Stimulated activated naive B cell treated with anti-CD40 and anti-IgM and Interleukin-4, amounts not matched to agents 10 μg/mL and 1 μg/mL and 100 μg/mL, for 72 hours (primary cell): ENCODE measurements around the gene MACROD1.
"Not testable (repeated sequence)": the region's sequence is repeated elsewhere in the genome, so short reads cannot be mapped to it uniquely, and the experiment has no call there.

Experiments
- ATAC-seq, 2 donors: fragments of 150-1000 bp; cut with Tn5 transposase; replicated peaks; 2 replicates each; pipeline ENCODE4 v1.10.0; 2021; ENCODE audit warnings: moderate library complexity in 1 of 2
- DNase-seq: peaks from one replicate; pipeline ENCODE4 v3.0.0; 2021
- H3K27ac Mint-ChIP-seq: one replicate; pipeline ENCODE4 v1.8.0; 2022; ENCODE audit warnings: mild to moderate bottlenecking, mixed read lengths
- H3K27me3 Mint-ChIP-seq, 2 donors: one replicate each; pipeline ENCODE4 v1.8.0; 2022; ENCODE audit warnings: mixed read lengths in 2 of 2
- H3K36me3 Mint-ChIP-seq, 2 donors: one replicate each; pipeline ENCODE4 v1.8.0; 2022; ENCODE audit warnings: mixed read lengths in 2 of 2, mild to moderate bottlenecking in 1 of 2
- H3K4me1 Mint-ChIP-seq, 2 donors: one replicate each; pipeline ENCODE4 v1.8.0; 2022; ENCODE audit warnings: mixed read lengths in 2 of 2, mild to moderate bottlenecking in 1 of 2
- H3K4me3 Mint-ChIP-seq, 2 donors: one replicate each; pipeline ENCODE4 v1.8.0; 2022; ENCODE audit warnings: mild to moderate bottlenecking in 2 of 2, mixed read lengths in 2 of 2, moderate library complexity in 1 of 2
- H3K9me3 Mint-ChIP-seq, 2 donors: one replicate each; pipeline ENCODE4 v1.8.0; 2022; ENCODE audit warnings: mixed read lengths in 2 of 2, mild to moderate bottlenecking in 1 of 2

The MACROD1 gene

GRCh38 chr11:63993993-63994392 is 171.9 kb downstream of the MACROD1 start:
- no peak overlapping the region for H3K4me3 Mint-ChIP-seq
- H3K9me3 Mint-ChIP-seq = no peaks in the 10 kb centered on the region
- peaks cover 65 to 86% of the 10 kb centered on the region in 2 donors for H3K36me3 Mint-ChIP-seq
- DNase-seq (no peak), ATAC-seq (no peak)
- H3K4me1 Mint-ChIP-seq = peaks cover 29 to 44% of the 10 kb centered on the region in 2 donors
- no peak overlapping the region for H3K27ac Mint-ChIP-seq
- H3K27me3 Mint-ChIP-seq = no peaks in the 10 kb centered on the region

- no peak for ATAC-seq
- DNase-seq = no peak
- Mint-ChIP-seq H3K4me3 (no peak overlapping the region), H3K27ac (no peak overlapping the region), H3K27me3 (no peaks in the 10 kb centered on the region), H3K9me3 (no peaks in the 10 kb centered on the region), H3K4me1 (peaks cover 29 to 43% of the 10 kb centered on the region in 2 donors), H3K36me3 (peaks cover 67 to 86% of the 10 kb centered on the region in 2 donors)
These were observed 172.8 kb downstream of the MACROD1 start for GRCh38 chr11:63993100-63993499.

- DNase-seq (no peak), ATAC-seq (no peak)
- no peak overlapping the region for H3K4me3 Mint-ChIP-seq
- H3K4me1 Mint-ChIP-seq = peaks cover 28 to 47% of the 10 kb centered on the region in 2 donors
- H3K27me3 Mint-ChIP-seq = no peaks in the 10 kb centered on the region
- peaks cover 52 to 71% of the 10 kb centered on the region in 2 donors for H3K36me3 Mint-ChIP-seq
- H3K9me3 Mint-ChIP-seq = no peaks in the 10 kb centered on the region
- peak overlapping the region; percentile 9 for H3K27ac Mint-ChIP-seq
These were observed 174.4 kb downstream of the MACROD1 start for GRCh38 chr11:63991558-63991957.

- Mint-ChIP-seq H3K9me3 (no peaks in the 10 kb centered on the region), H3K27ac (peak overlapping the region; percentile 9), H3K4me1 (peaks cover 31 to 48% of the 10 kb centered on the region in 2 donors), H3K36me3 (peaks cover 28 to 42% of the 10 kb centered on the region in 2 donors), H3K4me3 (peak overlapping the region; percentile 95 to 99), H3K27me3 (no peaks in the 10 kb centered on the region)
- no peak for DNase-seq
- ATAC-seq = no peak
These were observed 178.9 kb downstream of the MACROD1 start for GRCh38 chr11:63986932-63987513.

- ATAC-seq (peak; percentile 94 to 95), DNase-seq (peak; percentile 82)
- Mint-ChIP-seq H3K27ac (peak within 1 kb of the TSS; percentile 99), H3K36me3 (peaks cover 22 to 35% of the 10 kb centered on the region in 2 donors), H3K27me3 (no peaks in the 10 kb centered on the region), H3K4me3 (peak within 1 kb of the TSS; percentile 95 to 99), H3K9me3 (no peaks in the 10 kb centered on the region), H3K4me1 (peaks cover 28 to 52% of the 10 kb centered on the region in 2 donors)
These were observed 179.6 kb downstream of the MACROD1 start, which contains the start of gene OTUB1 for GRCh38 chr11:63986156-63986931. Gene OTUB1 (plus strand): TSS chr11:63986438. CDS start chr11:63986457, 19 bp downstream.

- H3K27me3 Mint-ChIP-seq = no peaks in the 10 kb centered on the region
- DNase-seq (peak; percentile 60), ATAC-seq (peak; percentile 81 to 82)
- H3K4me1 Mint-ChIP-seq = peaks cover 30 to 55% of the 10 kb centered on the region in 2 donors
- H3K36me3 Mint-ChIP-seq = peaks cover 19 to 32% of the 10 kb centered on the region in 2 donors
- peak overlapping the region; percentile 99 for H3K27ac Mint-ChIP-seq
- H3K4me3 Mint-ChIP-seq = peak overlapping the region; percentile 95 to 99
- no peaks in the 10 kb centered on the region for H3K9me3 Mint-ChIP-seq
These were observed 180.1 kb downstream of the MACROD1 start for GRCh38 chr11:63985812-63986155.

GRCh38 chr11:63979426-63979825 is 186.5 kb downstream of the MACROD1 start:
- H3K4me1 Mint-ChIP-seq = peaks cover 28 to 53% of the 10 kb centered on the region in 2 donors

GRCh38 chr11:63978551-63979239 is 187.2 kb downstream of the MACROD1 start:
- Mint-ChIP-seq H3K27ac (no peak overlapping the region), H3K4me3 (no peak overlapping the region), H3K4me1 (peaks cover 28 to 58% of the 10 kb centered on the region in 2 donors), H3K36me3 (peaks cover 18 to 34% of the 10 kb centered on the region in 2 donors), H3K9me3 (no peaks in the 10 kb centered on the region), H3K27me3 (no peaks in the 10 kb centered on the region)
- ATAC-seq = no peak
- no peak for DNase-seq

More at GRCh38 chr11:63979426-63979825, 186.5 kb downstream of the MACROD1 start:
- ATAC-seq (no peak), DNase-seq (no peak)
- H3K9me3 Mint-ChIP-seq = no peaks in the 10 kb centered on the region
- no peak overlapping the region for H3K4me3 Mint-ChIP-seq
- no peaks in the 10 kb centered on the region for H3K27me3 Mint-ChIP-seq
- peaks cover 18 to 33% of the 10 kb centered on the region in 2 donors for H3K36me3 Mint-ChIP-seq
- H3K27ac Mint-ChIP-seq = no peak overlapping the region

- H3K27me3 Mint-ChIP-seq = peaks cover 2 to 3% of the 10 kb centered on the region in 2 donors
- ATAC-seq = peak; percentile 98 to 99
These were observed 191.4 kb downstream of the MACROD1 start, which contains the start of gene COX8A for GRCh38 chr11:63974259-63975143. Gene COX8A (plus strand): TSS chr11:63974620. CDS start chr11:63974681, 61 bp downstream.

GRCh38 chr11:63973912-63974258 is 192.0 kb downstream of the MACROD1 start:
- Mint-ChIP-seq H3K27ac (peak overlapping the region; percentile 88), H3K4me3 (peak overlapping the region; percentile 100), H3K4me1 (peaks cover 18 to 33% of the 10 kb centered on the region in 2 donors), H3K36me3 (peaks cover 16 to 23% of the 10 kb centered on the region in 2 donors)
- H3K9me3 Mint-ChIP-seq, ATAC-seq, H3K27me3 Mint-ChIP-seq, DNase-seq: not testable (repeated sequence)

More at GRCh38 chr11:63974259-63975143, 191.4 kb downstream of the MACROD1 start, which contains the start of gene COX8A:
- Mint-ChIP-seq H3K4me3 (peak within 1 kb of the TSS; percentile 100), H3K27ac (peak within 1 kb of the TSS; percentile 100), H3K9me3 (no peaks in the 10 kb centered on the region), H3K36me3 (peaks cover 16 to 27% of the 10 kb centered on the region in 2 donors), H3K4me1 (peaks cover 20 to 39% of the 10 kb centered on the region in 2 donors)
- DNase-seq = peak; percentile 96

GRCh38 chr11:63970902-63971301 is 195.0 kb downstream of the MACROD1 start:
- H3K9me3 Mint-ChIP-seq = no peaks in the 10 kb centered on the region
- peaks cover 6 to 10% of the 10 kb centered on the region in 2 donors for H3K4me1 Mint-ChIP-seq
- H3K27me3 Mint-ChIP-seq = peaks cover 4 to 5% of the 10 kb centered on the region in 2 donors
- peaks cover 4 to 9% of the 10 kb centered on the region in 2 donors for H3K36me3 Mint-ChIP-seq
- no peak overlapping the region for H3K4me3 Mint-ChIP-seq
- ATAC-seq (no peak), DNase-seq (no peak)
- no peak overlapping the region for H3K27ac Mint-ChIP-seq

GRCh38 chr11:63969461-63969860 is 196.5 kb downstream of the MACROD1 start:
- H3K9me3 Mint-ChIP-seq = no peaks in the 10 kb centered on the region
- peaks cover under 1 to 1% of the 10 kb centered on the region in 2 donors for H3K36me3 Mint-ChIP-seq
- no peak overlapping the region for H3K27ac Mint-ChIP-seq
- H3K27me3 Mint-ChIP-seq = peaks cover 5 to 7% of the 10 kb centered on the region in 2 donors
- H3K4me3 Mint-ChIP-seq = no peak overlapping the region
- ATAC-seq (no peak), DNase-seq (no peak)
- peaks cover 3 to 5% of the 10 kb centered on the region in 2 donors for H3K4me1 Mint-ChIP-seq

- no peak for ATAC-seq
- no peak overlapping the region for H3K4me3 Mint-ChIP-seq
- H3K4me1 Mint-ChIP-seq = peaks cover 0 to 4% of the 10 kb centered on the region in 2 donors
- H3K36me3 Mint-ChIP-seq = no peaks in the 10 kb centered on the region
- H3K27ac Mint-ChIP-seq = no peak overlapping the region
- no peak for DNase-seq
- no peaks in the 10 kb centered on the region for H3K9me3 Mint-ChIP-seq
- H3K27me3 Mint-ChIP-seq = peaks cover 5 to 7% of the 10 kb centered on the region in 2 donors
These were observed 199.5 kb downstream of the MACROD1 start for GRCh38 chr11:63966444-63966843.
